ENCODE results near the gene CMKLR1.

The CMKLR1 gene

GRCh38 chr12:108315486-108316105, 23.5 kb downstream of the CMKLR1 start:
- DNase-seq, result no peak

- no peak for DNase-seq
These were observed 25.3 kb downstream of the CMKLR1 start for GRCh38 chr12:108313606-108314351.

- DNase-seq, result no peak
These were observed 25.9 kb downstream of the CMKLR1 start for GRCh38 chr12:108313241-108313605.

GRCh38 chr12:108312693-108313189, 26.4 kb downstream of the CMKLR1 start:
- DNase-seq, result no peak

- DNase-seq, result no peak
These were observed 26.9 kb downstream of the CMKLR1 start for GRCh38 chr12:108312073-108312659.

- no peak for DNase-seq
These were observed 27.5 kb downstream of the CMKLR1 start for GRCh38 chr12:108311605-108312004.

GRCh38 chr12:108310489-108310888, 28.6 kb downstream of the CMKLR1 start:
- DNase-seq, result no peak

GRCh38 chr12:108309674-108310312, 29.3 kb downstream of the CMKLR1 start:
- DNase-seq, result no peak

- no peak for DNase-seq
These were observed 30.6 kb downstream of the CMKLR1 start for GRCh38 chr12:108308395-108309085.

GRCh38 chr12:108307006-108307405, 32.1 kb downstream of the CMKLR1 start:
- DNase-seq, result no peak

- DNase-seq, result no peak
These were observed 32.6 kb downstream of the CMKLR1 start for GRCh38 chr12:108306506-108306905.

- no peak for DNase-seq
These were observed 33.1 kb downstream of the CMKLR1 start for GRCh38 chr12:108305991-108306501.

- no peak for DNase-seq
These were observed 33.6 kb downstream of the CMKLR1 start for GRCh38 chr12:108305520-108305919.

- DNase-seq, result no peak
These were observed 34.5 kb downstream of the CMKLR1 start for GRCh38 chr12:108304633-108305032.

- no peak for DNase-seq
These were observed 35.4 kb downstream of the CMKLR1 start for GRCh38 chr12:108303703-108304102.

GRCh38 chr12:108302403-108303311, 36.5 kb downstream of the CMKLR1 start:
- no peak for DNase-seq

- DNase-seq, result no peak
These were observed 37.1 kb downstream of the CMKLR1 start for GRCh38 chr12:108302016-108302402.

- no peak for DNase-seq
These were observed 37.8 kb downstream of the CMKLR1 start for GRCh38 chr12:108301346-108301745.

GRCh38 chr12:108299980-108300696, 39.0 kb downstream of the CMKLR1 start:
- no peak for DNase-seq

GRCh38 chr12:108299516-108299915, 39.6 kb downstream of the CMKLR1 start:
- no peak for DNase-seq

GRCh38 chr12:108298761-108299275, 40.3 kb downstream of the CMKLR1 start:
- DNase-seq, result no peak

All from T1000 (cell line).